ENCODE measurements around the gene PAK1IP1.
"Not testable (repeated sequence)": the region's sequence is repeated elsewhere in the genome, so short reads cannot be mapped to it uniquely, and the experiment has no call there.

PAK1IP1 gene

DNA sequence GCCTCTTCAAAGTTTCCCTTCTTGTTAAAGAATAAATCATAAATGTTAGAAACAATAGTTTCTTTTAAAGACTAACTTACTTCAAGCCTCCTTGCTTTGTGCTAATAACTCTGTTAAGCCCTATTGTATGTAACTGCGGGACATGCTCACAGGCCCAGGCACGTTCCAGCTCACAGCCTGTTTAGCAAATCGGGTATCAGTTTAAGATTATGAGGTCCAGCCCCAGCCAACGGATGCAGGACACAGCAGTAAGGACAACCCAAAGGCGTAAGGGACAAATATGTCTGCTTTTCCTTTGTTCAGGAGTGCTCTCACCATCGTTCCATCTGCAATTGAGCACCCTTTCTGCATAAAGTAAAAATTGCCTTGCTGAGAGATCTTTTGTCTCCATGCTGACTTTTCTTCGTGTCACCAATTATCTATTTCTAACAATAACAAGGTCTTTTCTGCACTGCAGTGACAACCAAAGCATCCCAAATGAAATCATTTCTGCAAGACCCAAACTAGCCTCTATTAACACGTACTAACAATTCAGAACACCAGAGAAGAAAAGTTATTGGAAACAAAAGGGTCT, 1.7 kb upstream of the PAK1IP1 start:
- no peak for DNase-seq

DNA sequence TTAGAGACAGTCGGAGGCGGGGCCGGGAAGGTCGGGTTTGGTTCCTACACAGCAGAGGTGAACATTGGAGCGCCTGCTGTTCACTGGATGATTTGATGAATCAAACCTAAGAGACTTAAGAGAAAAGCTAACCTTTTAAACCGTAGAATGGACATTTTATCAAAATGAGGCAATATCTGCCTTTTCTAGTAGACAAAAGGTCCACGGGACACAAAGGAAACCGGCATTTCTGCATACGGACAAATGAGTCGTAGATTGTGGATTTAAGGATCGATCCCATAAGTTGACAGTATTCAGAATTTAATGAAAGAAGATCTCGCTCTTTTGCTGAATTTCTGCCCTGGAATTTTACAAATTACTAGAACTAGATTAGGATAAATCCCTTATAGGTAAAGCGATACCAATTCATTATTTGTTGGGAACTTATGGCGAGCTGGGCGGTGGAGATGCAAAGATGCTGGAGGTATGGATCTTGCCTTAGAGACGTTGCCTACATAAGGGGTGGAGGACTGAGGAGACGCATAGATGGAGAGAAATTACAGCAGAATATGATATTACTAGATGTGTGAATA, 400 bp downstream of the PAK1IP1 start:
- DNase-seq: no peak

DNA sequence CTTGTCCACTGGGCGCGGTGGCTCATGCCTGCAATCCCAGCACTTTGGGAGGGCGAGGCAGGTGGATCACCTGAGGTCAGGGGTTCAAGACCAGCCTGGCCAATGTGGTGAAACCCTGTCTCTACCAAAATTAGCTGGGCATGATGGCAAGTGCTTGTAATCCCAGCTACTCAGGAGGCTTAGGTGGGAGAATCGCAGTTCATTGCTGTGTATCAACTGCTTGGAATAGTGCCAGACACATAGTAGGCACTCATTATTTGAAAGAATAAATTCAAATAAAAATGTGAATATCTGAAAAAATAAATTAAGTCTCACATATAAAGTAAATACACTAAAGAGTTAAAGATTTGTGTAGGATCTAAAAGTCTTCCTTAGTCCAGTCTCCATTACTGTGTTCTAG, 1.9 kb downstream of the PAK1IP1 start:
- DNase-seq: no peak

DNA sequence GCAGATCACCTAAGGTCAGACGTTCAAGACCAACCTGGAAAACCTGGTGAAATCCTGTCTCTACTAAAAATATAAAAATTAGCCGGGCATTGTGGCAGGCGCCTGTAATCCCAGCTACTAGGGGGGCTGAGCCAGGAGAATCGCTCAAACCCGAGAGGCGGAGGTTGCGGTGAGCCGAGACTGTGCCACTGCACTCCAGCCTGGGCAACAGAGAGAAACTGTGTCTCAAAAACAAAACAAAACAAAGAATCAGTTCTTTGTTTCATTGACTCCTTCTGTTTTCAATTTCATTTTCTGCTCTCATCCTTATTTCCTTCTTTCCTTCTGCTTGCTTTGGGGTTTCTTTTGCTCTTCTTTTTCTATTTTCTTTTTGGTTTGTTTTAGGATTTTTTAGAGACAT, 19.2 kb downstream of the PAK1IP1 start:
- DNase-seq: no peak

DNA sequence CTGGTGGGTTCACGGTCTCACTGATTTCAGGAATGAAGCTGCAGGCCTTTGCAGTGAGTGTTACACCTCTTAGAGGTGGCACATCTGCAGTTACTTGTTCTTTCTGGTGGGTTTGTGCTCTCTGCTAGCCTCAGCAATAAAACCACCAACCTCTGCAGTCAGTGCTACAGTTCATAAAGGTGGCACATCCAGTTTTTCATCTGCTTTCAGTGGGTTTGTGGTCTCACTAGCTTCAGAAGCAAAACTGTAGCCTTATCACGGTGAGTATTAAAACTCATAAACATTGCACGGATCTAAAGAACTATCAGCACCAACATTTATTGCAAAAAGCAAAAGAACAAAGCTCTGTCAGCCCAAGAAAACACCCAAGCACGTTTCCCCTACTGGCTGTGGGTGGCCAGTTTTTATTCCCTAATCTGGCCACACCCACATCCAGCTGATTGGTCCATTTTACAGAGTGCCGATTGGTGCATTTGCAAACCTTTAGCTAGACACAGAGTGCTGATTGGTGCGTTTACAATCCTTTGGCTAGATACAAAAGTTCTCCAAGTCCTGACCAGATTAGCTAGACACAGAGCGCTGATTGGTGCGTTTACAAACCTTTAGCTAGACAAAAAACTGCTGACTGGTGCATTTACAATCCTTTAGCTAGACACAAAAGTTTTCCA, 24.7 kb downstream of the PAK1IP1 start:
- DNase-seq: peak; percentile 72

DNA sequence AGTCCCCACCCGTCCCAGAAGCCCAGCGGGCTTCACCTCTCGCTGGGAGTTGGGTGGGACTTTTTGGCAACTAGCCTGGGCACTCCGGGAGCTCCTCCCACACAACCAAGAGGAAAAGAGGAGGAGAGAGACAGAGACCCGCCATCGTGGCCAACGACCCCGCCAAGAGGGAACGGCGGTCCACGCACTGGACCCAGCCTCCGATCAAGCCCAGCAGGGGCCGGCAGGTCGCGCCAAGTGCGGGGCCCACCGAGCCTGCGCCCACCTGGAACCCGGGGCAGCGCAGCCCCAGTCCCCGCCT, 25.1 kb downstream of the PAK1IP1 start:
- DNase-seq: no peak

DNA sequence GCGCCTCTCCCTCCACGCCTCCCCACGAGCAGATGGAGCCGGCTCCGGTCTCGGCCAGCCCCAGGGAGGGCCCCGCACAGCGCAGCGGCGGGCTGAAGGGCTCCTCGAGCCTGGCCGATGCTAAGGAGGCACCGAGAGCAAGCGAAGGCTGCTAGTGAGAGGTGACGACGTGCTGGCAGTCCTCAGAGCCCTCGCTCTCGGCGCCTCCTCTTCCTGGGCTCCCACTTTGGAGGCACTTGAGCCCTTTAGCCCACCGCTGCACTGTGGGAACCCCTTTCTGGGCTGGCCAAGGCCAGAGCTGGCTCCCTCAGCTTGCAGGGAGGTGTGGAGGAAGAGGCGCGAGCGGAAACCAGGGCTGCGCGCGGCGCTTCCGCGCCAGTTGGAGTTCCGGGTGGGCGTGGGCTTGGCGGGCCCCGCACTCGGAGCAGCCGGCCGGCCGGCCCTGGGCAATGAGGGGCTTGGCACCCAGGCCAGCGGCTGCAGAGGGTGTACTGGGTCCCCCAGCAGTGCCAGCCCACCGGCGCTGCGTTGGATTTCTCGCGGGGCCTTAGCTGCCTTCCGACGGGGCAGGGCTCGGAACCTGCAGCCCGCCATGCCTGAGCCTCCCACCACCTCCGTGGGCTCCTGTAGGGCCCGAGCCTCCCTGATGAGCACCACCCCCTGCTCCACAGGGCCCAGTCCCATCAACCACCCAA, 25.6 kb downstream of the PAK1IP1 start:
- peak; percentile 60 for DNase-seq

DNA sequence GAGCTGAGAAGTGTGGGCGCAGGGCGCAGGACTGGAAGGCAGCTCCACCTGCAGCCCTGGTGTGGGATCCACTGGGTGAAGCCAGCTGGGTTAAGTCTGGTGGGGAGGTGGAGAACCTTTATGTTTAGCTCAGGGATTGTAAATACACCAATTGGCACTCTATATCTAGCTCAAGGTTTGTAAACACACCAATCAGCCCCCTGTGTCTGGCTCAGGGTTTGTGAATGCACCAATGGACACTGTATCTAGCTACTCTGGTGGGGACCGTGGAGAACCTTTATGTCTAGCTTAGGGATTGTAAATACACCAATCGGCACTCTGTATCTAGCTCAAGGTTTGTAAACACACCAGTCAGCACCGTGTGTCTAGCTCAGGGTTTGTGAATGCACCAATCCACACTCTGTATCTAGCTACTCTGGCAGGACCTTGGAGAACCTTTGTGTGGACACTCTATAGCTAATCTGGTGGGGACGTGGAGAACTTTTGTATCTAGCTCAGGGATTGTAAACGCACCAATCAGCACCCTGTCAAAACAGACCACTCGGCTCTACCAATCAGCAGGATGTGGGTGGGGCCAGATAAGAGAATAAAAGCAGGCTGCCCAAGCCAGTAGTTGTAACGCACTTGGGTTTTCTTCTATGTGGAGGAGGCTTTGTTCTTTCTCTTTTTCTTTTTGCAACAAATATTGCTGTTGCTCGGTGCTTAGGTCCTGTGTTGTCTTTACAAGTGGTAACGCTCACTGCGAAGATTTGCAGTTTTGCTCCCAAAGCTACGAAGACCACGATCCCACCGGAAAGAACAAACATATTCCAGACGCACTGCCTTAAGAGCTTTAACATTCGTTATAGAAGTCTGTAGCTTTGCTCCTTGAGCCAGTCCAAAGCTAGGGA, 26.4 kb downstream of the PAK1IP1 start:
- peak; percentile 26 for DNase-seq

DNA sequence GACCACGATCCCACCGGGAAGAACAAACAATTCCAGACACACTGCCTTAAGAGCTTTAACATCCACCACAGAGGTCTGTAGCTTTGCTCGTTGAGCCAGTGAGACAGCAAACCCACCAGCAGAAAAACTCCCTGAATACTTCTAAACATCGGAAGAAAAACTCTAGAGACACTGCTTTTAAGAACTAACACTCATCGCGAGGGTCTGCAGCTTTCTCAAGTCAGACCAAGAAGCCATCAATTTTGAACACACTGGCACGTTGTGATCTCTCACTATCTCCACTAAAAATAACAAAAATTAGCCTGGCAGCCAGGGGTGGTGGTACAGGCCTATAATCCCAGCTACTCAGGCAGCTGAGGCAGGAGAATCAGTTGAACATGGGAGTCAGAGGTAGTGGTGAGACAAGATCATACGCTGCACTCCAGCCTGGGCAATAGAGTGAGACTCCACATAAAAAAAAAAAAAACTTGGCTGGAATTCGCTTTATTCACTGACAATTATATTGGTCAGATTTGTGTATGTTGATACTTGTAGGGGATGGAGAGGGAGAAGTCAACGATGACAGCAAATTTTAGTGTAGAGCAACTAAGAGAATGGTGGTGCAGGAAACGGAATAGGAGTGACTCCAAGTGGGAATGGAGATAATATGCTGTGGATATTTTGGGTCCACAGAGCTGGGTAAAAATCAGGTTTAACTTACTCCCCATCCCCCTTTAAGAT, 27.2 kb downstream of the PAK1IP1 start:
- DNase-seq: no peak

DNA sequence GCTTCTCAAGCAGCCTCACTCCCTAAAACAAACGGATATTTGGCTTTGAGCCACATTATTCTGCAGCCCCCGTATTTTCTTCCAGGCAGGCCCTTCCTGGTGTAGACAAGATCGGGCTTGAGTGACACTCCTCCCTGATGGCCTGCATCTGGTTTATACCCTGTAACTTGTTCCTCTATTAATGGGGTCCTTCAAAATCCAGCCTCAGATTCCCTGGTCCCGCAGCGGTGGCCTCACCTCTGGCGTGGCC, 27.7 kb downstream of the PAK1IP1 start:
- peak; percentile 2 for DNase-seq

DNA sequence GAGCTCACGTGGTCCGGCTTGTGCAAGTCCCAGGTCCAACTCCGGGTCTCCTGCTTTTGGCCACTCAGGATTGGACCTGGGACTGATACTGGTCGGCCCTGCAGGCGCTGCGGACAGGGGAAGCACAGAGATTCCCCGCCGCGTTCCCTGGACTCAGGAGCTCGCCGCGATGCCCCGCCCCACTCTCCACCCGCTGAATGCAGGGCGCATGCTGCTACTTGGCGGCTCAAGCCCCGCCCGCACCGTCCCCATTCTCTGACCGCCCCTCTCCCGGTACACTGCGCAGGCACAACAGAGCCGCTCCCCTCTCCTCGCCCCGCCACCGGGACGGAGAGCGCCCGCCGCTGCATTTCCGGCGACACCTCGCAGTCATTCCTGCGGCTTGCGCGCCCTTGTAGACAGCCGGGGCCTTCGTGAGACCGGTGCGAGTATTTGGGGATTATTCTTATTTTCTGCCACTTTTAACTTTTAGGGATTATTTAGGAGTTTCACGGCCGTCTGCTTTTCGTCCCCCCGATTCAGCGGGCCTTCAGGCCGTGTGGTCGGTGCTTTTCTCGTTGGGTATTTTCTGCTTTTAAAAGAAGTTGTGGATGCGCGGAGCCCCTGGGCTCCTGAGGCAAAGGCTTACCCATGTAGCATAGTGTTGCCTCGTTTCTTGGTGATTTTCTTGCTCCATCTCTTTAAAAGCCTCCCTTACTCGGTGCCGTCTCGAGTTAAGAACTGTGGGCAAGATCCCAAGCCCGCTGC, 28.2 kb downstream of the PAK1IP1 start, which contains the start of gene TMEM14C:
Gene TMEM14C (plus strand): TSS at position 251 of the 747 bp plus-strand sequence. CDS start 1,544 bp downstream, outside the sequence.
- peak; percentile 83 for DNase-seq

DNA sequence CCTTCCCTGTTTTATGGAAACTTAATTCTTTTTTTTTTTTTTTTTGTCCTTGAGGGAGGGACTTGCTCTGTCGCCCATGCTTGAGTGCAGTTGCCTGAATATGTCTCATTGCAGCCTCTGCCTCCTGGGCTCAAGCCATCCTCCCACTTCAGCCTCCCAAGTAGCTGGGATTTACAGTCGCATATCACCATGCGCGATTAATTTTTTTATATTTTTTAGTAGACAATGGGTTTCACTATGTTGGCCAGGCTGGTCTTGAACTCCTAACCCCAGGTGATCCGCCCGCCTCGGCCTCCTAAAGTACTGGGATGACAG, 28.8 kb downstream of the PAK1IP1 start:
- no peak for DNase-seq

DNA sequence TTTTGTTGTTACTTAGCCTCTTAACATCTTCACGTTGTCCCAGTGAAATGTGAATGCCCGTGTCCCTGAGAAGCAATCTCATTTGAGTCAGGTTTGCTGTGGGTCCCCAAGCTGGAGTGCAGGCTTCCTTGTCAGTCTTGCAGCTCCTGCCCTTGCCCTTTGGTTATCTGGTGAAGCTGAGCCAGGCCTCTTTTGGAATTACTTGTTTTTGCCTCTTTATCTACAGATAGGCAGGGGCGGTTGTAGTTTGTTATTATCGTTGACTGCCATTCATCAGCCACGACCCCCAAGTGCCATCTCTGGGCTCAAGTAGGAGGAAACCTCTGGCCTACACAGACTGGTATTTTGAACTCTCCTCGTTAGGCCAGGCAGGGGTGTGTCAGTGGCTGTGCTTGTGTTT, 30.3 kb downstream of the PAK1IP1 start:
- no peak for DNase-seq

DNA sequence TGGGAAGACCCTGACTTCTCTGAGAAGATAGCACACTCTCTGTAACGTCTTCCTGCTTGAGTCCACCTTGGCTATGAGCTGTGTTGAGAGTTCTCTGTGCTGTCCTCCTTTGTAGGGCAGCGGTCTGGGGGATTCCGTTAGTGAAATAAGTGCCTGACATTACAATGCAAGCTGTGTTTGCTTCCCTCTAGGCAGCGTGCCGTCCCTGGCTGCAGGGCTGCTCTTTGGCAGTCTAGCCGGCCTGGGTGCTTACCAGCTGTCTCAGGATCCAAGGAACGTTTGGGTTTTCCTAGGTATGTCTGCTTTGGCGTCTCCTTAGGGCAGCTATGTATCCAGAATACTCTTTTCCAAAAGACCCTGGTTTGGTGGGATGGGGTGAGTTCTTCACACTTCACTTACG, 30.9 kb downstream of the PAK1IP1 start:
- DNase-seq: no peak

DNA sequence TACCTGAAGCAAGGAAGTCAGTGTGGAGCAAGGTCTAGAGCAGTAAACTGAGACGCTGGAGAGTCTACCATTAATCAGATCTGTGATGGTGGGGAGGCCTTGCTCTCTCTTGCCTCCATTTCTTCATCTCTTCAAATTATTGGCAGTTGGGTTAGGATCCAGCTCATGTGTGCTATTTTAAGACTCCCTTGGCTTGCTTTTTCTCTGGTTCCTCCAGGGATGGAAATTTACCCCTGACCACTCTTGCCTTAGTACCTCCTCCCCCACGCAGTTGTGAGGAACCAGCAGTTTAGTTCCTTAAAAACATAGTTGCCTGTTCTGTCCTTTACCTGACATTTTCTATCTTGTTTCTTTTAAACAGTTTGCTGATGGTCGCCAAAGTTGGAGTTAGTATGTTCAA, 35.5 kb downstream of the PAK1IP1 start:
- no peak for DNase-seq

DNA sequence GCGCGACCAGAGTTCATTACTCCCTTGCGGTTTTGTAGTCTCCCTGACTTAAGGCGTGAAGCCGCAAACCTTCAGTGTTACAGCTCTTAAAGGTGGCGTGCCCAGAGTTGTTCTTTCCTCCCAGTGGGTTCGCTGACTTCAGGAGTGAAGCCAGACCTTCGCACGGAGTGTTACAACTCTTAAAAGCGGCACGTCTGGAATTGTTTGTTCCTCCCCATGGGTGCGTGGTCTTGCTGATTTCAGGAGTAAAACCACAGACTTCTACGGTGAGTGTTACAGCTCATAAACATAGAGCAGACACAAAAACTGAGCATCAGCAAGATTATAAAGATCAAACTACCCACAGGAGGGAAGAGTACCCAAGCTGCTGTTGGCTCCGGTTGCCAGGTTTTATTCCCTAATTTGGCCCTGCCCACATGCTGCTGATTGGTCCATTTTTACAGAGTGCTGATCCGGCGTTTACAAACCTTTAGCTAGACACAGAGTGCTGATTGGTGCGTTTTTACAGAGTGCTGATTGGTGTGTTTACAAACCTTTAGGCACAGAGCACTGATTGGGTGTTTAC, 38.5 kb downstream of the PAK1IP1 start:
- peak; percentile 44 for DNase-seq

DNA sequence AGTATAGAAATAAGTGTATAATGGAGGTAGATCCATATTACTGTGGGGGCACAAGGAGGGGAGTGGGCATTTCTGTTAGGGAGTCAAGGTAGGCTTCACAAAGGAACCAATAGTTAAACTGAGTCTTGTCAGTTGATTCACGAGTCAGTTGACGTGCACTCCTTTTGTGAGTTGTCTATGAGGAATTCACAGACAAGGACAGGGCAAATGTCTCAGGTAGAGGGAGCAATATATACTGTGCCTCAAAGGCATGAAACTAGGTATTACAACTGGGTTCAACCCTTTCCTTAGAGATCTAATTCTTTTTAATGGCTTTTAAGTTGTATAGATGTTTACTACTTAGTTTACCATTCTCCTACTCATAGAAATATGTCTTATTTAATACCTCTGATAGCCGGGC, 39.1 kb downstream of the PAK1IP1 start:
- no peak for DNase-seq

DNA sequence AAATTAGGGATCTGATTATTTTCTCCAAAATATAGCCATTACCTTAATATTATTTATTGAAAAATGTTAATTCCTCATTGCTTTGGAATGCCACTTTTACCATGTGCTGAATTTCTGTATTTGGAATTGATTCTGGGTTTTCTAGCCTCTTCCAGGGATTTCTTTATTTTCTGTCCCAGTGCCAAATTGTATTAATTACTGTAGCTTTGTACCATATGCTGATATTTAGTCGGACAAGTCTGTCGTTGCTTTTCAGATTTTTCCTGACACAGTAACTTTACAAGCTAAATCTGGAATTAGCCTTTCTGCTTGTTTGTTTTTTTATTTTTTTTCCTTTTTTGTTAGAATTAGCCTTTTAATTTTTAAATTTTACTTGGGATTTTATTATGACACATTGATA, 42.0 kb downstream of the PAK1IP1 start:
- DNase-seq: no peak

DNA sequence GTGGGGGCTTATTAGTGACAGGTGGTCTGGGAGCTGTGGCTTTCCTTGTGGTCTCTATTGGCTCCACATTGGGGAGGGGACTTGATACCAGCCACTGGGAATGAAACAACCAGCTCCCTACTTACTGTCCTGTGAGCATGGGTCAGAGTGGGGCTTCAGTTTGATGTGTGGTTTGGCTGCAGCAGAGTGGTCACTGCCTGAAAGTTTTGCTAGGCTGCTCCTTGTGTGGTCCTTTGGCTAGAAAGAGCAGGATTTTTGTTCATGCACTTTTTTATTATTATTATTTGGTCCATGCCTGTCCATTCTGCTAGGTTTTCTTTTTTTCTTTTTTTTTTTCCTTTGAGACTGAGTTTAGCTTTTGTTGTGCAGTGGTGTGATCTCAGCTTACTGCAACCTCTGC, 45.3 kb downstream of the PAK1IP1 start:
- no peak for DNase-seq

DNA sequence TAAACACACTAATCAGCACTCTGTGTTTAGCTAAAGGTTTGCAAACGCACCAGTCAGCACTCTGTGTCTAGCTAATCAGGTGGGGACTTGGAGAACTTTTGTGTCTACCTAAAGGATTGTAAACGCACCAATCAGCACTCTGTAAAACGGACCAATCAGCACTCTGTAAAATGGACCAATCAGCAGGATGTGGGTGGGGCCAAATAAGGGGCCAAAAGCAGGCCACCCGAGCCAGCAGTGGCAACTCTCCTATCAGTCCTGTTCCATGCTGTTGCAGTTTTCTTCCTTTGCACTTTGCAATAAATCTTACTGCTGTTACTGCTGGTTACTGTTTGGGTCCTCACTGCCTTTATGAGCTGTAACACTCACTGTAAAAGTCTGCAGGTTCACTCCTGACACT, 46.9 kb downstream of the PAK1IP1 start:
- DNase-seq: not testable (repeated sequence)

DNA sequence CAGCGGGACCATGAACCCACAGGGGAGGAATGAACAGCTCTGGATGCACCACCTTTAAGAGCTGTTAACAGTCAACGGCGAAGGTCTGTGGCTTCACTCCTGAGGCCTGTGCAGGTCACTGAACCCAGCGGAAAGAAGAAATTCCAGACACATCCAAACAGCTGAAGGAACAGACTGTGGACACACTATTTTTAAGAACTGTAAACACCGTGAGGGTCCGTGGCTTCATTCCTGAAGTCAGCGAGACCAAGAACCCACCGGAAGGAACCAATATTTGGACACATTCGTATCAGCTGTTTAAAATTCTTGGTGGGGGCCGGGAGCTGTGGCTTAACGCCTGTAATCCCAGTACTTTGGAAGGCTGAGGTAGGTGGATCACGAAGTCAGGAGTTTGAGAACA, 47.5 kb downstream of the PAK1IP1 start:
- no peak for DNase-seq

DNA sequence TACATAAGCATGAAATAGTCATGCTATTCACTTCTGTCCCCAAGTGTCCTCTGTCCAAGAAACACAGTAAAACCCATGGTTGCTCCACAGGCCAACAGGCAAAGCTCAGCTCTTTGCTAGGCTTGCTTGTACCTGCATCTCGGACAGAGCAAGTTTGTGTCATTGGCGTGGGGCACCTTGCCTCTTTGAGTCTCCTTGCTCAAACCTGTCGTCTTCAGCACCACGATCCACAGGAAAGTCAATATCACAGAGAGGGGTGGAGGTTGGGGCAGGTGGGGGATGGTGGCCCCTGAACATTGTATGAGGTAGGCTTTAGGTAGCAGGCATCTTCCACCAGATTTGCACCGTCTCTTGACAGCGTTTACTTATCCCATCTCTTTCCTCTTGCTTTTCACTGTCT, 48.7 kb downstream of the PAK1IP1 start:
- DNase-seq: no peak

All from CD4-positive, alpha-beta T cell treated with Interleukin-17A for 1 hour (primary cell).